Measurements from ENCODE around the gene NOX3.
A peak's percentile ranks its signal among the peaks of the same experiment; 100 is the strongest.

Gene NOX3

GRCh38 chr6:155447949-155448348 is 7.7 kb downstream of the NOX3 start:
- H3K27ac Mint-ChIP-seq = no peak overlapping the region
- no peak for DNase-seq (ENCODE audit: low spot score in 2 of 2)
- no peak overlapping the region for H3K4me3 Mint-ChIP-seq
- H3K9me3 Mint-ChIP-seq = no peaks in the 10 kb centered on the region
- no peaks in the 10 kb centered on the region for H3K36me3 Mint-ChIP-seq
- no peak for ATAC-seq
- H3K4me1 Mint-ChIP-seq = peaks cover 19% of the 10 kb centered on the region

DNA sequence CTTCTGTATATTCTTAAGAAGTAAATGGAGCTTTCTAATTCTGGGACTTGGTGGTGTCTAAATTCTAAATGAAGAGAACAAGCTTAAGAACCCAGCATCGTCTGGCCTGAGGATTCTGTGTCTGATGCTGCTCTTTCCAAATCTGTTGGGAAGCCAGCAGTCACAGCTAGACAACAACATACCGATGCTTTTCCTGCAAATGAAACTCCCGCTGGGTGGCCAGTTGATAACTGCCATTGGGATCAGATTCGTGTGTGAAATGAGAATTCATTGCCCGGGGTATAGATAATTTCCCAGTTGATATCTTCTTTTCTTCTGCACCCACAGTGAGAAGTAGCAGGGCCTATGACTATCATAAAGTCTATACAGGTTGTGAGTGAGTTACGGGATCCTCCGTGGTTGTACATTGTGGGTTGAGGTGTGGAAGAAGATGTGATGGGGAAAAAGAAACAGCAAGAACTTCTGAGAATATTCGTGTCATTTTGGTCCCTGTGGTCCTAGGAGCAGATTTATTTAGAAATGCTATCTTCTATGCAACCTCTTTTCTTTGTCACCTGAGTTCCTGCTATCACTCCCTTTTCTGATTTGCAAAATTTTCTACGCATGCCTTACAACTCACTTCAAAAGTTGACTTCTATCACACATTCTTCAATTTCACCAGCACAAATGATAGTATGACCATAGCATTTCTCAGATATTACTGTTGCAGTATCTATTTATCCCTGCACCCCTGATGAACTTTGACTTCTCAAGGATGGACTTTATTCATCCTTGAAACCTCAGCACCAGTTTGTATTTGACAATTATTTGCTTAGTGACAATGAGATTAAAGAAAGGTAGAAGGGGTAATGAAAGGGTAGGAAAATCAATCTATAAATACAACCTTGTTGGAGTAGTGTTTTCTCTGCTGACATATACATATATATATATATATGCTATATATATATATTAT is 10.4 kb downstream of the NOX3 start:
- DNase-seq (ENCODE audit: low spot score in 2 of 2) = peak in 1 of 2 donors; percentile 56
- H3K9me3 Mint-ChIP-seq = no peaks in the 10 kb centered on the region
- H3K4me3 Mint-ChIP-seq = no peak overlapping the region
- peaks cover 19% of the 10 kb centered on the region for H3K4me1 Mint-ChIP-seq
- H3K36me3 Mint-ChIP-seq = no peaks in the 10 kb centered on the region
- peak; percentile 86 for ATAC-seq
- no peak overlapping the region for H3K27ac Mint-ChIP-seq

GRCh38 chr6:155444120-155444917 is 11.3 kb downstream of the NOX3 start:
- Mint-ChIP-seq H3K9me3 (no peaks in the 10 kb centered on the region), H3K4me1 (peaks cover 18% of the 10 kb centered on the region), H3K4me3 (no peak overlapping the region), H3K27ac (no peak overlapping the region), H3K36me3 (no peaks in the 10 kb centered on the region)
- DNase-seq (ENCODE audit: low spot score in 2 of 2) (no peak), ATAC-seq (no peak)

DNA sequence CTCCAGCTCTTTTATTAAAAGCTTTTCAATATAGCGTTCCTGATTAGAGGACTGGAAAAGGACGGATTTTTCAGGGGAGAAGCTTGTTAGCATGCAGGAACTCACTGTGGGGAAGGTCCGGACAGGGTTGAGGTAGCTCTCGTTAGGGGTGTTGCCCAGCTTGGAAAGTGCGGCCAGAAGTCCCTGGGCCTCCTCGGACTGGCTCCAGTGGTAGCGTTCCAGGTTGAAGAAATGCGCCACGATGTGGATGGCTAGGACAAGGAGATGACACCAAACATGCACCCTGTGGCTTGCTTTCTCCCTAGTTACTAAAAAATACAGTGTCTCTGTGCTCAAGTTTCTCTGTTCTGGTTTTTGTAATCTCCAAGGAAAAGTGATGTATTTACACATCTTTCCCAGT is 12.5 kb downstream of the NOX3 start:
- Mint-ChIP-seq H3K9me3 (no peaks in the 10 kb centered on the region), H3K36me3 (no peaks in the 10 kb centered on the region), H3K4me1 (peaks cover 14% of the 10 kb centered on the region), H3K4me3 (no peak overlapping the region), H3K27ac (no peak overlapping the region)
- DNase-seq (ENCODE audit: low spot score in 2 of 2) (no peak), ATAC-seq (no peak)

GRCh38 chr6:155442562-155442961 is 13.1 kb downstream of the NOX3 start:
- Mint-ChIP-seq H3K9me3 (no peaks in the 10 kb centered on the region), H3K4me3 (no peak overlapping the region), H3K4me1 (peaks cover 14% of the 10 kb centered on the region), H3K36me3 (no peaks in the 10 kb centered on the region), H3K27ac (no peak overlapping the region)
- ATAC-seq (no peak), DNase-seq (ENCODE audit: low spot score in 2 of 2) (no peak)

DNA sequence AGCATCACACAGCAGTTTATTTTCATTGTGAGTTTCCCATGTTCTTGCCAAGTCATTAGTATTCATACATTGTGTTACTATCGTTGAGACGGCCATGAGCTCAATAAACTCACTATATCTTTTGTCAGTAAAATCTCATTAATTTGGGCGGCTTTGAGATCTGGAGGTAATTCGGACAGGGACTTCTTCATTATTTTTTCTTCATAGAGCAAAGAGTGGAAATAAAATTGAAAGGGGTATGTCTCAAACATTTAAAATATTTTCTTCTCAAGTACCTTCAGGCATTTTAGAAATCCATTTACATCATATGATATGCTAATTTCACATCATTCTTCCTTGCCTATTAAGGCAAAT is 14.6 kb downstream of the NOX3 start:
- H3K9me3 Mint-ChIP-seq = no peaks in the 10 kb centered on the region
- no peak overlapping the region for H3K27ac Mint-ChIP-seq
- ATAC-seq (no peak), DNase-seq (ENCODE audit: low spot score in 2 of 2) (no peak)
- no peak overlapping the region for H3K4me3 Mint-ChIP-seq
- H3K36me3 Mint-ChIP-seq = no peaks in the 10 kb centered on the region
- peaks cover 14% of the 10 kb centered on the region for H3K4me1 Mint-ChIP-seq

- H3K36me3 Mint-ChIP-seq = no peaks in the 10 kb centered on the region
Observed at GRCh38 chr6:155440398-155441111, 15.1 kb downstream of the NOX3 start.

GRCh38 chr6:155439376-155439775 is 16.3 kb downstream of the NOX3 start:
- no peaks in the 10 kb centered on the region for H3K9me3 Mint-ChIP-seq
- no peak for ATAC-seq
- H3K4me3 Mint-ChIP-seq = no peak overlapping the region
- no peak overlapping the region for H3K27ac Mint-ChIP-seq
- no peaks in the 10 kb centered on the region for H3K36me3 Mint-ChIP-seq
- H3K4me1 Mint-ChIP-seq = peaks cover 4% of the 10 kb centered on the region
- DNase-seq (ENCODE audit: low spot score in 2 of 2) = no peak

More at GRCh38 chr6:155440398-155441111, 15.1 kb downstream of the NOX3 start:
- Mint-ChIP-seq H3K9me3 (no peaks in the 10 kb centered on the region), H3K27ac (no peak overlapping the region), H3K4me1 (peaks cover 13% of the 10 kb centered on the region), H3K4me3 (no peak overlapping the region)
- DNase-seq (ENCODE audit: low spot score in 2 of 2) (no peak), ATAC-seq (no peak)

DNA sequence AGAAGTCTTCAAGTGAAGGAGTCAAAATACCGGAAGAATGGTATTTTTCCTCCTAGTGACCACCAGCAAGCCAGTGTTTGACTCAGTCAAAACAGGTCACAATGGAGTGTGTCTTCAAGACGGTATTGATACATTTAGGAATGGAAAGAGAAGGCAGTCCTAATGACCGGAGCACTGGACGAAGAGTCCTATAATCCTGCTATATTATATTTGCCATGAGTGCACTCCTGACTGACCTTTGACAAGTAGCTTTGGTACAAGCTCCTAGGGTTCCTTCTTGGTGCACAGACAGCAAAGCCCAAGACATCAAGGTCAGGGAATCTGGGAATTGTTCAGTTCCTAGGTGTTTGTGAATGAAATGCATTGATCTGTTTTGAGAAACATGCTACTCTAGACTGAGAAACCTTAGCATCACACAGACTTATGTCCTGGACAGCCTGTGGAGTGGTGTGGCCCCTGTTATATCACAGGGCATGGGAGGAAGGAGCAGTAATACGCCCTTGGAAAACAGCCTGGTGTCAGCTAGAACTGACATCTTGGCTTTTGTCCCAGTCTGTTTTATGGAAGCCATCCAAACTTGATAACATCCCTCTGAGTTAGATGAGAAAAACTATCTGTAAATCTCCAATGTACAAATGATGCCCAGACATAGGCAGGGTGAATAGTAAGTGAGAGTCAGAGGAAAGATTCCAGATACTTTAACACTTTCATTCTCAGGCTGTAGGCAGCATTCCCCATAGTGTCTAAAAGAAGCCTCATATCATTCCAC is 18.5 kb downstream of the NOX3 start:
- Mint-ChIP-seq H3K4me3 (no peak overlapping the region), H3K4me1 (peaks cover 11% of the 10 kb centered on the region), H3K36me3 (no peaks in the 10 kb centered on the region), H3K9me3 (no peaks in the 10 kb centered on the region), H3K27ac (no peak overlapping the region)
- no peak for DNase-seq (ENCODE audit: low spot score in 2 of 2)
- no peak for ATAC-seq

GRCh38 chr6:155434829-155435423 is 20.7 kb downstream of the NOX3 start:
- DNase-seq (ENCODE audit: low spot score in 2 of 2) (no peak), ATAC-seq (no peak)
- Mint-ChIP-seq H3K9me3 (no peaks in the 10 kb centered on the region), H3K36me3 (no peaks in the 10 kb centered on the region), H3K27ac (peak overlapping the region; percentile 73), H3K4me3 (no peak overlapping the region), H3K4me1 (peaks cover 14% of the 10 kb centered on the region)

GRCh38 chr6:155434096-155434495 is 21.5 kb downstream of the NOX3 start:
- H3K9me3 Mint-ChIP-seq = no peaks in the 10 kb centered on the region
- H3K27ac Mint-ChIP-seq = no peak overlapping the region
- no peak for ATAC-seq
- no peak overlapping the region for H3K4me3 Mint-ChIP-seq
- H3K36me3 Mint-ChIP-seq = no peaks in the 10 kb centered on the region
- no peak for DNase-seq (ENCODE audit: low spot score in 2 of 2)
- peaks cover 19% of the 10 kb centered on the region for H3K4me1 Mint-ChIP-seq

DNA sequence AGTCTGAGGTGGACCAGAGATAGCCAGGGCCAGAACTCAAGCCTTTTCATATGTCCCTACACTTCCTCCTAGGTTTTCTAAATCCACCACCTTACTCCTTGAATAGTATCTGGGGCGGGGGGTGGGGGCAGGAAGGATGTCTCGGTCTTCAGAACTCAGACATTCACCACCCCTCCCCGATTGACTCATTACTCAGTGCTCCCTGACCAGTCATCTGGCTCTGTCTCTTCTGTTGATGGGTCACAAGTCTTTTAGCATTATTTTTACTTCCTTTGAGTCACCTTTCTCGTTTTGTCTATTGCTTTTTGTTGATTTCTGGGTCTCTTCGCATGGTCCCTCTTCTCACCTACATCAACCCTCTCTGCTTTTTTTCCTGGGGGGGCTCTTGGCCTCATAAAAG is 23.3 kb downstream of the NOX3 start:
- ATAC-seq (peak; percentile 90), DNase-seq (ENCODE audit: low spot score in 2 of 2) (no peak)
- Mint-ChIP-seq H3K9me3 (no peaks in the 10 kb centered on the region), H3K27ac (peak overlapping the region; percentile 88), H3K4me3 (peak overlapping the region; percentile 3), H3K4me1 (peaks cover 19% of the 10 kb centered on the region), H3K36me3 (no peaks in the 10 kb centered on the region)

GRCh38 chr6:155429321-155429893 is 26.2 kb downstream of the NOX3 start:
- H3K4me3 Mint-ChIP-seq = no peak overlapping the region
- no peaks in the 10 kb centered on the region for H3K9me3 Mint-ChIP-seq
- H3K36me3 Mint-ChIP-seq = no peaks in the 10 kb centered on the region
- DNase-seq (ENCODE audit: low spot score in 2 of 2) (no peak), ATAC-seq (no peak)
- H3K27ac Mint-ChIP-seq = no peak overlapping the region
- H3K4me1 Mint-ChIP-seq = peaks cover 24% of the 10 kb centered on the region

GRCh38 chr6:155426408-155426945 is 29.2 kb downstream of the NOX3 start:
- Mint-ChIP-seq H3K9me3 (no peaks in the 10 kb centered on the region), H3K4me1 (peaks cover 12% of the 10 kb centered on the region), H3K4me3 (no peak overlapping the region), H3K36me3 (no peaks in the 10 kb centered on the region), H3K27ac (peak overlapping the region; percentile 9)
- DNase-seq (ENCODE audit: low spot score in 2 of 2) (no peak), ATAC-seq (peak; percentile 16)
